ENCODE measurements around the gene HCN2. TPM values are rescaled to one million over a fixed set of nuclear protein-coding genes. Genes with fewer than 3 reads are reported as not detected.

The HCN2 gene
- polyA plus RNA-seq: under 1 TPM; 0.09 to 0.29 (median 0.22) TPM

- no peak within 1 kb of the TSS for H3K27ac ChIP-seq (ENCODE audit: low read depth, low read length)
- WGBS, 3 donors: 1% methylated on average over 34 to 92 of the region's 132 CpGs
Measured at GRCh38 chr19:589693-590395, at the start of gene HCN2. Gene HCN2, plus strand, starts transcription at chr19:589881. Its CDS starts 65 bp downstream, at chr19:589946.

- 89 to 91% (median 89%) methylated on average over 46 to 51 of the region's 51 CpGs for WGBS, 3 donors
- H3K27ac ChIP-seq (ENCODE audit: low read depth, low read length): no peak overlapping the region
Measured at GRCh38 chr19:540867-541637, 48.6 kb upstream of the HCN2 start.

- WGBS, 3 donors: 89 to 94% (median 93%) methylated on average over 25 to 26 of the region's 26 CpGs
- H3K27ac ChIP-seq (ENCODE audit: low read depth, low read length): no peak overlapping the region
Measured at GRCh38 chr19:541699-542098, 48.0 kb upstream of the HCN2 start.

GRCh38 chr19:542173-542866 is 47.4 kb upstream of the HCN2 start:
- no peak overlapping the region for H3K27ac ChIP-seq (ENCODE audit: low read depth, low read length)
- WGBS, 3 donors: 88 to 92% (median 91%) methylated on average over 32 to 34 of the region's 34 CpGs

GRCh38 chr19:543910-544608 is 45.6 kb upstream of the HCN2 start, which contains the start of gene GZMM:
Gene GZMM, plus strand, starts transcription at chr19:544053. Its CDS starts 19 bp downstream, at chr19:544072.
- H3K27ac ChIP-seq (ENCODE audit: low read depth, low read length): no peak within 1 kb of the TSS

GRCh38 chr19:547117-547516 is 42.6 kb upstream of the HCN2 start:
- H3K27ac ChIP-seq (ENCODE audit: low read depth, low read length): no peak overlapping the region
- 87 to 91% (median 91%) methylated on average over 15 of the region's 15 CpGs for WGBS, 3 donors

More at GRCh38 chr19:543910-544608, 45.6 kb upstream of the HCN2 start, which contains the start of gene GZMM:
- 49 to 54% (median 52%) methylated on average over 25 to 31 of the region's 31 CpGs for WGBS, 3 donors

- H3K27ac ChIP-seq (ENCODE audit: low read depth, low read length): no peak overlapping the region
- 85 to 88% (median 87%) methylated on average over 19 to 26 of the region's 26 CpGs for WGBS, 3 donors
Measured at GRCh38 chr19:547836-548720, 41.6 kb upstream of the HCN2 start.

- WGBS, 3 donors: 73 to 78% (median 74%) methylated on average over 45 to 52 of the region's 52 CpGs
- no peak overlapping the region for H3K27ac ChIP-seq (ENCODE audit: low read depth, low read length)
Measured at GRCh38 chr19:548886-549830, 40.5 kb upstream of the HCN2 start.

GRCh38 chr19:554817-555216 is 34.9 kb upstream of the HCN2 start:
- 65 to 72% (median 69%) methylated on average over 20 of the region's 20 CpGs for WGBS, 3 donors
- no peak overlapping the region for H3K27ac ChIP-seq (ENCODE audit: low read depth, low read length)

- 86 to 91% (median 87%) methylated on average over 14 of the region's 14 CpGs for WGBS, 3 donors
- no peak overlapping the region for H3K27ac ChIP-seq (ENCODE audit: low read depth, low read length)
Measured at GRCh38 chr19:555474-555808, 34.2 kb upstream of the HCN2 start.

GRCh38 chr19:556611-557382 is 32.9 kb upstream of the HCN2 start:
- WGBS, 3 donors: 67 to 82% (median 79%) methylated on average over 28 to 31 of the region's 31 CpGs
- no peak overlapping the region for H3K27ac ChIP-seq (ENCODE audit: low read depth, low read length)

GRCh38 chr19:558770-559439 is 30.8 kb upstream of the HCN2 start:
- 51 to 59% (median 53%) methylated on average over 21 of the region's 21 CpGs for WGBS, 3 donors
- H3K27ac ChIP-seq (ENCODE audit: low read depth, low read length): no peak overlapping the region

- WGBS, 3 donors: 71 to 75% (median 72%) methylated on average over 12 of the region's 12 CpGs
Measured at GRCh38 chr19:560121-560520, 29.6 kb upstream of the HCN2 start.

GRCh38 chr19:566403-566802 is 23.3 kb upstream of the HCN2 start:
- WGBS, 3 donors: 28 to 63% (median 44%) methylated on average over 15 to 19 of the region's 19 CpGs
- no peak overlapping the region for H3K27ac ChIP-seq (ENCODE audit: low read depth, low read length)

More at GRCh38 chr19:560121-560520, 29.6 kb upstream of the HCN2 start:
- H3K27ac ChIP-seq (ENCODE audit: low read depth, low read length): no peak overlapping the region

GRCh38 chr19:566844-567243 is 22.8 kb upstream of the HCN2 start:
- 42 to 81% (median 48%) methylated on average over 16 of the region's 16 CpGs for WGBS, 3 donors
- H3K27ac ChIP-seq (ENCODE audit: low read depth, low read length): no peak overlapping the region
